Gastrocnemius medialis (tissue), 4 donors: ENCODE results near the gene SRRM3.

Source experiments
- POLR2A ChIP-seq, 2 donors: fragments of 450-650 bp; IDR thresholded peaks; one replicate each; pipeline ENCODE4 v1.6.1; 2017; ENCODE audit warnings: antibody characterized with exemption in 2 of 2, mild to moderate bottlenecking in 2 of 2, moderate library complexity in 2 of 2
- TF ChIP-seq, protein P1 (sequence below), 5 experiments: fragments of 450-650 bp in 3 of 5; fragments of 200-600 bp in 2 of 5; sonication (generic) in 2 of 5; IDR thresholded peaks in 4 of 5; conservative IDR thresholded peaks in 1 of 5; 1 replicate in 4 of 5; 2 replicates in 1 of 5; pipeline ENCODE4 v1.5.1; 2016 to 2019; ENCODE audit warnings: antibody characterized with exemption in 5 of 5, mild to moderate bottlenecking in 3 of 5, moderate library complexity in 3 of 5

DNA sequence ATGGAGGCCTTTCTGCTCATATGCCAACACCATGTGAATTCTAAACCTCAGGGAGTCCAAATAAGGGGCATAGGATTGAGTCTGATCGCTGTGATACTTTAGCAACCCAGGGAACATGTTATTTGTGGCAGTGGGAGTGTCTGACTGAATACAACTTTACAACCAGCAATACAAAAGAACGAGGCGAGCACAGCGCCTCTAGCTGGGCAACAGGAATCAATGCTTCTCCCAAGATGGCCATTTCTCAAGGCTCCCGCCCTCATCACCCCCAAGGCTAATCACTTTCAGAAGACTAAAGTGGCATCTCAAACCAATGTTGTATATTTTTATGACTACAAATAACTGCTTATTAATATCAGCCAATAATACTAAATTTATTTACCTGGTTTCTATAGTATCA is 129.0 kb downstream of the SRRM3 start:
- TF ChIP-seq, protein P1, sequence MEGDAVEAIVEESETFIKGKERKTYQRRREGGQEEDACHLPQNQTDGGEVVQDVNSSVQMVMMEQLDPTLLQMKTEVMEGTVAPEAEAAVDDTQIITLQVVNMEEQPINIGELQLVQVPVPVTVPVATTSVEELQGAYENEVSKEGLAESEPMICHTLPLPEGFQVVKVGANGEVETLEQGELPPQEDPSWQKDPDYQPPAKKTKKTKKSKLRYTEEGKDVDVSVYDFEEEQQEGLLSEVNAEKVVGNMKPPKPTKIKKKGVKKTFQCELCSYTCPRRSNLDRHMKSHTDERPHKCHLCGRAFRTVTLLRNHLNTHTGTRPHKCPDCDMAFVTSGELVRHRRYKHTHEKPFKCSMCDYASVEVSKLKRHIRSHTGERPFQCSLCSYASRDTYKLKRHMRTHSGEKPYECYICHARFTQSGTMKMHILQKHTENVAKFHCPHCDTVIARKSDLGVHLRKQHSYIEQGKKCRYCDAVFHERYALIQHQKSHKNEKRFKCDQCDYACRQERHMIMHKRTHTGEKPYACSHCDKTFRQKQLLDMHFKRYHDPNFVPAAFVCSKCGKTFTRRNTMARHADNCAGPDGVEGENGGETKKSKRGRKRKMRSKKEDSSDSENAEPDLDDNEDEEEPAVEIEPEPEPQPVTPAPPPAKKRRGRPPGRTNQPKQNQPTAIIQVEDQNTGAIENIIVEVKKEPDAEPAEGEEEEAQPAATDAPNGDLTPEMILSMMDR (IDR thresholded peaks at IDR 0.05 in 4 of 5, conservative IDR thresholded peaks at IDR 0.05 in 1 of 5) = no peak
- no peak for TF ChIP-seq POLR2A (IDR thresholded peaks at IDR 0.05)
